Muscle of arm (tissue), 12 donors: ENCODE data around the gene QSOX1. TPM values are rescaled to one million over a fixed set of nuclear protein-coding genes. Genes with fewer than 3 reads are reported as not detected.
"Not testable (repeated sequence)": the region's sequence is repeated elsewhere in the genome, so short reads cannot be mapped to it uniquely, and the experiment has no call there.

Experiments used
- DNase-seq: peaks from one replicate; pipeline ENCODE4 v3.0.0-alpha.2; 2013
- polyA plus RNA-seq, 12 donors: library from polyadenylated mRNA; unstranded; fragments of 120-200 nt; gene quantifications; one replicate each; pipeline ENCODE4 v1.2.1, GENCODE V29; 2013; ENCODE audit not compliant: insufficient read length in 12 of 12

Gene QSOX1
- polyA plus RNA-seq, 12 donors = 16.8 to 48.7 (median 25.8) TPM; not detected in 1

DNA sequence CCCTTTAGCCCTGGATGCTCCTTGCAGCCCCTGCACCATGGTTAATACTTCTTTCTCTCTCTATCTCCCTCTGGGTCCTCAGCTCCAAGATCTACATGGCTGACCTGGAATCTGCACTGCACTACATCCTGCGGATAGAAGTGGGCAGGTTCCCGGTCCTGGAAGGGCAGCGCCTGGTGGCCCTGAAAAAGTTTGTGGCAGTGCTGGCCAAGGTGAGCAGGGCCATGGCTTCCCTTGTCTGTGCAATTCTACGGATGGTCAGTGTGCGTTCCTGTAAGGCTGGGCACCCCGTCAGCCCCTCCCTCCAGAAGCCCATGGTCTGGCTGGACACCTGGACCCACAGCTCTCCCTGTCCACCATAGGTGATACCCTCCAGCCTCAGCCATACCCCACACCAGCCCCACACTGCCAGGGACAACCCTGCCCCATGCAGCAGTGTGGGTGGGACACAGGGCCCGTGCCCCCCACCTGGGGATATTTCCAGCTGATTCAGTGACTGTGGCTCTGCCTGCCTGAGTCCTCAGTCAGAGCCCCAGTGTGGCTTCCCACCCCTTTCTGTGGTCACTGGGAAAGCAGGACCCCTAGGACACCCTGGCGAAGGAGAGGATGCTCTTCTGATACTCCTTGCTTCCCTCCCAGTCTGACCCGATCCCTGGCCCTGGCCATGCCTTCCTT lies 31.4 kb downstream of the QSOX1 start:
- no peak for DNase-seq

DNA sequence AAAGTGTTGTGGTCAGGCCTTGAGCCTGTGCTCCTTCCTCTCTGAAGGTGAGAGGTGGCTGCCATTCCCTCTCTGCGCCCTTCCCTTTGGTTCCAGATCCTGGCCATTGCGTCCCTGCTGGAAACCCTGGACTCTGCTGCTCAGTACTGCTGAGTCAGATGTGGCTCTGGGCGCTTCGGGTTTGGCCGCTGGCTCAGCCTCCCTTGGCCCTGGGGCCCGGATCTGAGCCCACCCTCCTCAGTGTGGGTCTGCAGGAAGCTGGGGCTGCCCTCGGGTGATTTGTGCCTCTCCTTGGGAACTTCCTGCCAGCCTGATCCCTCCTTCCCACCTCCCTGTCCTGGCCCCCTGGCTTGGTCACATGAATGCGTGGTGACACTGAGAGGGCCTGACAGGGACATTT lies 32.2 kb downstream of the QSOX1 start:
- no peak for DNase-seq

DNA sequence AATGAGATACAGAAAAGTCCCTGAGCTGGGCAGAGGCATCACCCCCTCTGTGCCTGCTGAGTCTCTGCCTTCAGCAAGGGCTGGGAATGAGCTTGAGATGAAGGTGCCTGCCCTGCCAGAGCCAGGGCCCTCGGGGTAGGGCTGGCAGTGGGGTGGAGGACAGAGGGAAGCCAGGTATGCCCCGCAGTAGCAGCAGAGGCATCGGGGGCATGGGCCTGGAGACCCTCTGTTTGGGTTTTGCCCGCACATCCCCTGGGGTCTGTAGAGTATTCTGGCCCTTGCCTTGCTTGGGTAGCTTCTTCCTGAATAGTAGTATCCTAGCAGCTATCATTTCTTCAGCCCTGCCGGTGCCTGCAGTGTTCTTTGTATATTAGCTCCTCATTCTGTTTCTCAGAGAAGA lies 33.0 kb downstream of the QSOX1 start:
- DNase-seq = no peak

DNA sequence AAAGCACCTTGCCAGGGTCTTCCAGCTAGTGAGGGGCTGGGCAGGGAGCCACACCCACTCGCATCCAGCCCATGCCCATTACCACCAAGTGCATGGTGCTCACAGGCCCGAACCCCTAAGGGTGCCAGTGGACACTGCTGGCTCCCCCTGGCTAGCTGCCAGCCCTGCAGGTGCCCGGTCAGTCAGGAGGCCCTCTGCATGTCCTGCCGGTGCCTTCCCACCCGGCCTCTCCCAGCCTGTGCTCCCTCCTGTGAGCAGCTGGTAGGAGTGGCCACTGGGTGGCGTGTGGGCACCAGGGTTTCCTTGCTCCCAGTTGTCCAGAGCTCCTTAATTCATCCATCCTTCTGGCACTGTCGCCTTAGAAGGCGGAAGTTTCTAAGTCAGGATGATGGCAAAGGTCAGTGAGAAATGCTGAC lies 33.4 kb downstream of the QSOX1 start:
- peak; percentile 45 for DNase-seq

DNA sequence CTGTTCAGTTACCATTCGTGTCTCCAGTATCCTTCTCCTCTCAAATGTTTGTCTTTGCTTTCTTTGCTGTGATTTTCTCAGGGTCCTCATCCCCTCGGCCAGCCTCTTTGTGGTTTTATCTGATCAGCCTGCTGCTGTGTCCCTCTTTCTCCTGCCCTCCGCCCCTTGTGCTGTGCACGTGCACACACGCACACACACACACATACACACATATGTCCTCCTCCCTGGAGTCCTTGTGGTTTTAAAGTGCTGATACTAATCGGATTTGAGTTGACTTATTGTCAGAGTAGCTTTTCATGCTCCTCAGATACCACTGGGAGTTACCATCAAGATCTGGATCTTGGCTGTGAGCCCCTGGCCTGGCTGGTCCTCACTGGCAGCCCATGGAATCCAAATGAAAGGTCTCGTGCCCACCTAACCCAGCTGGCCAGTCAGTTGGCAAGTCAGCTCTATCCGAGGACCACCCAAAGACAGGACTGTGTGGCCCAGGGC lies 34.1 kb downstream of the QSOX1 start:
- no peak for DNase-seq

DNA sequence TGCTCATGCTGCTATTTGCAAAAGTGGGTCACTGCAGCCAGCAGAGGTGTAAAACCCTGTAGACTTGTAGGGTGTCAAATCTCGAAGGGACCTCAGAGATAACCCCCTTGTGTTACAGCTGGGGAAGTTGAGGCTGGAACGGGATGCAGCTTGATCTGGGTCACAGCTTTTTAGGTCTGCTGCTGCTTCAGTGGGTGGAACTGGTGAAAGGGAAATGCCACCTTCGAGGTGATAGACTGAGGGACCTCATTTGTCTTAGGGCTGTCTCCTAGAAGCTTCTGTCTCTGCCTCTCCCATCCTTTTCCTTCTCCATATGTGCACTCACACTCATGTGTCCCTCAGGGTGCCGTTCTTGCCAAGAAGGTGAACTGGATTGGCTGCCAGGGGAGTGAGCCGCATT lies 35.4 kb downstream of the QSOX1 start:
- no peak for DNase-seq

DNA sequence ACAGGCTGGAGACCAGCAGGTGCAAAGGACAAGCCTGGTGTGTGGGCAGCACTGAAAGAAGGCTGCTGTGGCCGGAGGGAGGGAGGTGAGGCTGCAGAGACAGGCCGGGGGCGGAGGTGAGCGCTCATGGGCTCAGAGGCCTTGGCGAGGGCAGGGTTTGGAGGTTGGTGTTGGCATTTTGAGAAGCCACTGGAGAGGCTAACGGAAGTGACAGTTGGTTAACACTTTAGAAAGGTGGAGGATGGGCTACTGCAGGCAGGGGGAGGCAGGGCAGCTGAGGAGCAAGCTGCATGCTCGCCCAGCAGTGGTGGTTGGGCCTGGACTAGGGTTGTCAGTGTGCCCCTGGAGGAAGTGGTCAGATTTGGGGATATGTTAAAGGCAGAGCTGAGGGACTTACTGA lies 37.5 kb downstream of the QSOX1 start:
- DNase-seq = no peak

DNA sequence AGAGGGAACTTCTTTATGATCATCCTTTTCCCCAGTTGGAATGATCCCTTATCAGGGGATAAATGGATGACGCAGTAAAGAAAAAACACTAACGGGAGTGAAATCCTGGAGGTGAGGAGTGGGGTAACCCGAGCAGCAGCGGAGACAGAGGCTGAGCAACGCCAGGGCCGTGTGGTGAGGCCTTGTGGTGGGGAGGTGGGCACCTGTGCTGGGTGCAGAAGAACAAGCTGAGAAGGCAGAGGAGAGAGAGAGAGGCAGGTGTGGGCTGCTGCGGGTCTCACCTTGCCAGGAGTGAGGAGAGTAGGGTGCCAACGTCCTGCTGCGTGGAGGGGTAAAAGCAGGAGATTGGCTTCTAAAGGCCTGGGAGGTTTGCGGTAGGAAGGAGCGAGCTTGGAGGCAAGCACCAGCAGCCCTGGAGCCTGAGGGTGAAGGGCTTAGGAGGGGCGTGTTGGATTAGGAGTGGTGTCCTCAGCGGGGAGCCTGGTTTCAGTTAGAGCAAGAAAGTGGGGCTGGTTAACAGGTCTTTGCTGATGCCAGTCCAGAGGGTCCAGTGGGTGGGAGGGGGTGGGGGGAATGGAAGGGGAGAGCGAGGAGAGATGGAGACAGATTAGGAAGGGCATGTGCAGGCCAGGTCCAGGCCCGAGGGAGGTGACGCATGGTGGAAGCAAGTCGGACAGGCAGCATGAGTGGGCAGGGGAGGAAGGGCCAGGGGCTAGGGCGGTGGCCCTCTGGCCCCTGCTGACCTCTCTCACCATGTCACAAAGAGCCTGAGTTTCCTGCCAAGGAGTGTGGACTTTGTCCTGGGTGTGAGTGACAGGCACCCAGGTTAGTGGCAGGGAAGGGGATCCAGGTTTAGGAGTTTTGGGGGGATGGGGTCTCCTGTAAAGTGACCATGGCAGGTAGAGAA lies 38.7 kb downstream of the QSOX1 start:
- DNase-seq = no peak

DNA sequence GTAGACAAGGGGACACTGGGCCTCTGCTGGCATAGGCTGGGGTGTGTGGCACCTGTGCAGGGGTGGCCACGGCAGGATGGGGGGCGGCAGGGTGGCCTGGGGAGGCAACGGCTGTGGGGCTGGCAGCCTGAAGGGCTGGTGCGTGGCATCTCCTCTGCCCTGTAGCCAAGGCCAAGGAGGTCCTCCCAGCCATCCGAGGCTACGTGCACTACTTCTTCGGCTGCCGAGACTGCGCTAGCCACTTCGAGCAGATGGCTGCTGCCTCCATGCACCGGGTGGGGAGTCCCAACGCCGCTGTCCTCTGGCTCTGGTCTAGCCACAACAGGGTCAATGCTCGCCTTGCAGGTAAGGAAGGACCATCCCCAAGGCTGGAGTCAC lies 39.4 kb downstream of the QSOX1 start:
- no peak for DNase-seq

DNA sequence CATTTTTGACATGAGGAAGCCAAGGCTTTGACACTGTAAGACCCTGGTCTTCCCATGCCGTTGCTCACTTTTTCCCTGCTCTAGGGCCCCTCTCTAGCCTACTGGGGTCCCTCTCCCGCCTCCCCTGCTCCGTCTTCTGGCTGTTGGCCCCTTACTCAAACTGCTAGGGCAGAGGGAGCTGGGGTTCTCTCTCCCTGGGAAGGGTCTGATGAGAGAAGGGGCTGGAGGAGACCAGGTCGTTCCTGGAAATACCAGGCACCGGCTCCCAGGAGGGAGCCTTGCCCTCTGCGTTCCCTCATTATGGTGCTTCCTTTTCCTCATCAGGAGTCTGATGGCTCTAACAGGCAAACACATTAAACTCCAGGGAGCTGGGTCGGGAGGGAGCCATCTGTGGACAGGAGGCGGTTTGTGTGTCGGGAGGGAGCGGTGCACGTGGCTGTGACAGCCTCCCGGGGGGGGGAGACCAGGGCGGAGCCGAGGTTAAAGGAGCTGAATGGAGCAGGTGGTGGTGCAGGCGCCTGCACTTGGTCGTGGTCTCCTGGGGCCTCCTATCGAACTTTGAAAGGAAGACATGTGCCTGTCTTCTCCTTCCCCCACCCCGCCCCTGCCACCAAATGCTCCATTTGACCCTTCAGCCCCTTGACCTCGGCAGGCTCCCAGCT lies 40.0 kb downstream of the QSOX1 start:
- no peak for DNase-seq

DNA sequence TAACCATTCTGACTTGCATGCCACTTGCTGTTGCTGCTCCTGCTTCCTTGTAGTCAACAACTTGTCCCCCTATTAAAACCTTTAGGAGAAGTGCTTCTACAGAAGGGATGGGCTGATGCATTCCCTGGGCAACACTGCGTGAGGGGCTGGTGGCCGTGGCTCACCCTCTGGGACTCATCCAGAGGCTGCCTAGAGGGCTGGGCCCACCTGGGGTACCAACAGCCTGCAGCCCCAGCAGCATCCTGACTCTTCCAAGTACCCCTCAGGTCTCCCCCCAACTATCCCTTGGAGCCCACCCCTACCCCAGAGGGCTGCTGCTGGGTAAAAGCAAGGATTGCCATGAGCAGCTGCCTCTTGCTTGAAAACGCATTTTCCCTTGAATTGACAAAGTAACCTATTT lies 40.7 kb downstream of the QSOX1 start:
- no peak for DNase-seq

DNA sequence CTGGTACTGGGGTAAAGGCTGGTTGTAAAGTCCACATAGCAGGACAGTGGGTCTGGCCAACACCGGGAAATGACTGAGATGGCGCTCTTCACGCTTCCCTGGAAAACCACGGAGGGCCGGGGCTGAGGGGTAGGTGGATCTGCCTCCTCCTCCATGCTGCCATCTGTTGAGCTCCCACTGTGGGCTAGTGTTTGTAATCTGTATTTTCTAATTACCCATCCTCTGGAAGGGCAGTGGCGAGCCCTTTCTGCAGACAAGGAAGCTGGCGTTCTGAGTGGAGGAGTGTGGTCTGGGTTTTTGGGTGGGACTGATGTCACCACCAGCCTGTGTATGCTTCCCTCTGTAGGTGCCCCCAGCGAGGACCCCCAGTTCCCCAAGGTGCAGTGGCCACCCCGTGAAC lies 41.2 kb downstream of the QSOX1 start:
- no peak for DNase-seq

DNA sequence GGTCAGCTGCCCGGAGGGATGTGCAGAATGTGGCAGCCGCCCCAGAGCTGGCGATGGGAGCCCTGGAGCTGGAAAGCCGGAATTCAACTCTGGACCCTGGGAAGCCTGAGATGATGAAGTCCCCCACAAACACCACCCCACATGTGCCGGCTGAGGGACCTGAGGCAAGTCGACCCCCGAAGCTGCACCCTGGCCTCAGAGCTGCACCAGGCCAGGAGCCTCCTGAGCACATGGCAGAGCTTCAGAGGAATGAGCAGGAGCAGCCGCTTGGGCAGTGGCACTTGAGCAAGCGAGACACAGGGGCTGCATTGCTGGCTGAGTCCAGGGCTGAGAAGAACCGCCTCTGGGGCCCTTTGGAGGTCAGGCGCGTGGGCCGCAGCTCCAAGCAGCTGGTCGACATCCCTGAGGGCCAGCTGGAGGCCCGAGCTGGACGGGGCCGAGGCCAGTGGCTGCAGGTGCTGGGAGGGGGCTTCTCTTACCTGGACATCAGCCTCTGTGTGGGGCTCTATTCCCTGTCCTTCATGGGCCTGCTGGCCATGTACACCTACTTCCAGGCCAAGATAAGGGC lies 41.9 kb downstream of the QSOX1 start:
- no peak for DNase-seq

DNA sequence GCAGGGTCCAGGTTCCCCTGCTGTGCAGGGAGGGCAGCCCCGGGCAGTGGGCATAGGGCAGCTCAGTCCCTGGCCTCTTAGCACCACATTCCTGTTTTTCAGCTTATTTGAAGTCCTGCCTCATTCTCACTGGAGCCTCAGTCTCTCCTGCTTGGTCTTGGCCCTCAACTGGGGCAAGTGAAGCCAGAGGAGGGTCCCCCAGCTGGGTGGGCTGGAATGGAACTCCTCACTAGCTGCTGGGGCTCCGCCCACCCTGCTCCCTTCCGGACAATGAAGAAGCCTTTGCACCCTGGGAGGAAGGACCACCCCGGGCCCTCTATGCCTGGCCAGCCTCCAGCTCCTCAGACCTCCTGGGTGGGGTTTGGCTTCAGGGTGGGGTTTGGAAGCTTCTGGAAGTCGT lies 42.6 kb downstream of the QSOX1 start:
- no peak for DNase-seq

DNA sequence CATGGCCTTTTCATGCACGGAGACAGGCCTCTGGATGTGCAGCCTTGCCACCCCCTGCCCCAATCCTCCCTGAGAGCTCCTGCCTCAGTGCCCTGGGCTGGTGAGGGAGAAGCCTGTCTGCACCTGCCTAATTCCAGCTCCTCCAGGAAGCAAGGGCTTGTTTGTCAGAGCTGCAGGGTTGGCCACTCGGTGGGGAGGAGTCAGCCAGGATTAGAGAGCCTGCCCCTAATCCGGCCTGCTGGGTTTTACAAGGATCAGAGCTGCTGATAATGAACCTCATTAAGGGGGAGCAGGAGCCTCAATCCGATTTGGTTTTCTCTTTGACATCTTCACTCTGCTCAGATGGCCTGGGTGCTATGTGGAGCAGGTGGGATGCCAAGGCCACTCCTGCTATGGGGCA lies 43.5 kb downstream of the QSOX1 start:
- DNase-seq = no peak

DNA sequence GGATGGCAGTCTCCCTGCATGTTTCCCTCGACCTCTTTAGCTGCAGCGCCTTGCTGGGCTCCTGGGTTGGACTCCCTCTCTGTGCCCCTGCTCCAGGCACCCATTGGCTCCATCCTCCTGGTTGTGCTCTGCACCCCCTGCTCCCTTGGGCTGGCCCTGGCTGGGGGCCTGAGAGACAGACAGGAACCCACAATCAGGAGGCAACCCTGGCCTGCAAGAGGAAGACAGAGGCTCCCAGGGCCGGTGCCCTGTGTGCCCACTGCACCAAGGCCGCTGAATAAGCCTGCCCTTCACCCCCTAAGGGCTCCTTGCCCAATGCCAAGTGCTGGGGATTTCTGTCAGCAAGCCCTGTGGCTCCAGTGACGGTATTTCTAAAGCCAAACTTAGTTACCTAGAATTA lies 43.9 kb downstream of the QSOX1 start:
- DNase-seq = no peak

DNA sequence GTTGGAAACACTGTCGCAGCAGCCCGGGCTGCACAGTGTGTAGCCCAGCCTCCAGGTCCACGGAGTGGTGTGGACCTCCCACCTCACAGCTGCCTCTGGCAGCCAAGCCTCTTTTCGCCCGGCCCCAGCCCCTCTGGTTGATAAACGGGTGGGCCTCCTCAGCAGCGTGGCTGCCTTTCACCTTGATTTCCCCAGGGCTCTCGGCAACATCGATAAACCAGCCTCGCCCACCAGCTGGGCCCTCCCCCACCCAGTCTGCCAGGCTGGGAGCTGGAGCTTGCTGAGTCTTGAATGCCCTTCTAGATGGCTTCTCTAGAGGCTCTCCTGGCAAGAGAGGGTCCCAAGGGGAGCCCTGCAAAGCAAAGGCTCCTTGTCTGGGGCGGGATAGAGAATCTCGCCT lies 44.3 kb downstream of the QSOX1 start:
- DNase-seq = no peak

DNA sequence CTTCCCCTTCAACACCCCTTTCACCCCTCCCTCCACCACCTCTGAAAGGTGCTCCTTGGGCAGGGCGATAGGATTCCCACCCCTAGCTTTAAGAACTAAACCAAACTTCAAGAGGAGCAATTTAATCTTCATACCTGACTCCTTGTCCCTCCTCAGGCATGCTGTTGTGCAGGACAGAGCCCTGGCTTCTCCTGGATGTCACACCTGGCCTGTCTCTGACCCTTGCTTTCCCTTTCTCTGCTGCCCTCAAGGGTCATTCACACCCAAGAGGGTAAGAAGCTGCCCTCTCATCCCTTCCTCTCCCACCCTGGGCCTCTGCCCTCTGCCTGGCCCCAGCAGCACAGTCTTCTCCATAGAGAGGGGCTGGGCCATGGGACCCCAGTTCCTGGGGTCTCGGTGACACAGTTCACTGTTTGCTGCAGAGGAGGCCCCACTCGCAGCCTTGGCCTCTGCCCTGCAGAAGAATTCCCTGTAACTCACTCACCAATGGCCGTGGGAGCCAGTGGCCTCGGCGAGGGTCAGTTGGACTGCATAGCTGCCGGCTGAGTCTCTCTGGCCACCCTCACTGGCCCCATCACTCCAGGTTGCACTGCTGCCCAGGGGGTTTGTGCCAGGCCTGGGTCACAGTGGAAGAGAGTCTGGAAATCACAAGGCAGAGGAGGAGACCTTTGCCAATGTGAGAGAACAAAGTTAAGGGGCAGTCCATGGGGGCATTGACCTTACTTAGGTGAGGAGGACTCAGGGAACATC lies 47.0 kb downstream of the QSOX1 start:
- no peak for DNase-seq

DNA sequence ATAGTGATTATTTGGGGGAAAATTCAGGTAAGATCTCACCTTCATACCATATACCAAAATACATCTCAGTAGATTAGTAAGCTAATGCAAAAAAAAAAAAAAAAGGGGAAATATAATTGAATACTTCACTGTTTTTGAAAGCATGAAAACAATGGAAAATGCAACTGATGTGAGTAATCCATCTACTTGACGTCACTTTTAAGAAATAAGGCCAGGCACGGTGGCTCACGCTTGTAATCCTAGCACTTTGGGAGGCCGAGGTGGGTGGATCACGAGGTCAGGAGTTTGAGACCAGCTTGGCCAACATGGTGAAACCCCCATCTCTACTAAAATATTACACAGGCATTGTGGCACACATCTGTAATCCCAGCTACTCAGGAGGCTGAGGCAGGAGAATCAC lies 47.9 kb downstream of the QSOX1 start:
- not testable (repeated sequence) for DNase-seq

DNA sequence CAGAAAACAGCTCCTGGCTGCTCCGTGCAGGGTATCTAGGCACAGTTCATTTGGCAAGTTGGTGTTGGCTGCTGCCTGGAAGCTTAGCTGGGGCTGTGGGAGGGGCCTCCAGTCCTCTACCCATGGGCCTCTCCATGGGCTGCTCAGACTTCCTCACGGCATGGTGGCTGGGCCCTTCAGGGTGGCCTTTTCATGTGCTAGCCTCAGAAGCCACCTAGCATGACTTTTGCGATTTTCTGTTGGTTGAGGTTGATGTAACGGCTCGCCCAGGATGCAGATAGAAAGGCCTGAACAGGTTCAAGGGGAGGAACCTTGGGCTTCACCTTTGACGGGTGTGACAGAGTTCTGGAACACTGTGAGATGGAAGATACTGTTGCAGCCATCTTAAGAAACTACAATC lies 49.6 kb downstream of the QSOX1 start:
- no peak for DNase-seq

DNA sequence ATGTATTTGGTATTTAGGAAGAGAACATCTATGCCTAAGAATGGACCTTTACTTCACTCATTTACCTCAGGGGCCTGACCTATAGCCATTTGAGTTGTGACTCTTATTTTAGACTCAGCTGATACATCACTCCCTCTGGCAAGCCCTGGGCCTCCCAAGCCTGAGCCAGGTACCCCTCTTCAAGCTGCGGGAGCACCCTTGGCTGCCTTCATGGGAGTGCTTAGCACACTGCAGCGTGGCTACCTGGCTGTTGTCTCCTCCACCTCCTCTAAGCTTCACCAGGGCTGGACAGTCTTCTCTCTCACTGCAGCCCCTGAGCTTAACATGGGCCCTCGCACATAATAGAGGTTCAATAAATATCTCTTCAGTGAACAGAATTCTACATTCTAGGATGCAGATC lies 51.9 kb downstream of the QSOX1 start:
- no peak for DNase-seq

DNA sequence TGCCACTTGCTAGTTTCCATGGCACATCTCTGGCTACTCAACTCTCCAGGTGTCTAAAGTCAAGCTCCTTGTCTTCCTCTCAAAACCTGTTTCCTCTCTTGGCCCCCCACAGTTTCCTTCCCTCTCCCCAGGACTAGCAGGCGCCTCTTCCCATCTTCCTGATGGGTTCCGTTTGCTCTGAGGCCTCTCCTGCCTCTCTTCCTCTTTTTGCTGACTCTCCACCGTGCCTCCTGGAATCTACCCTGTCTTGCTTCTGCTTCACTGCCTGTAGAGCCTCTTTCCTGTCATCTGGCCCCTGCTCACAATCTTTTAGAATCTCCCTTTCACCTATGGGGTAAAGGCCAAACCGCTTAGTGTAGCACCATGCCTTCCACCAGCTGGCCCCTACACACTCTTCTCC lies 53.6 kb downstream of the QSOX1 start:
- DNase-seq = no peak
